Measurements from ENCODE around the gene GSG1L.

GRCh38 chr16:27822996-27823395 is 240.5 kb downstream of the GSG1L start:
- TF ChIP-seq, protein P1, sequence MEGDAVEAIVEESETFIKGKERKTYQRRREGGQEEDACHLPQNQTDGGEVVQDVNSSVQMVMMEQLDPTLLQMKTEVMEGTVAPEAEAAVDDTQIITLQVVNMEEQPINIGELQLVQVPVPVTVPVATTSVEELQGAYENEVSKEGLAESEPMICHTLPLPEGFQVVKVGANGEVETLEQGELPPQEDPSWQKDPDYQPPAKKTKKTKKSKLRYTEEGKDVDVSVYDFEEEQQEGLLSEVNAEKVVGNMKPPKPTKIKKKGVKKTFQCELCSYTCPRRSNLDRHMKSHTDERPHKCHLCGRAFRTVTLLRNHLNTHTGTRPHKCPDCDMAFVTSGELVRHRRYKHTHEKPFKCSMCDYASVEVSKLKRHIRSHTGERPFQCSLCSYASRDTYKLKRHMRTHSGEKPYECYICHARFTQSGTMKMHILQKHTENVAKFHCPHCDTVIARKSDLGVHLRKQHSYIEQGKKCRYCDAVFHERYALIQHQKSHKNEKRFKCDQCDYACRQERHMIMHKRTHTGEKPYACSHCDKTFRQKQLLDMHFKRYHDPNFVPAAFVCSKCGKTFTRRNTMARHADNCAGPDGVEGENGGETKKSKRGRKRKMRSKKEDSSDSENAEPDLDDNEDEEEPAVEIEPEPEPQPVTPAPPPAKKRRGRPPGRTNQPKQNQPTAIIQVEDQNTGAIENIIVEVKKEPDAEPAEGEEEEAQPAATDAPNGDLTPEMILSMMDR (IDR thresholded peaks at IDR 0.05) = no peak
- no peak for TF ChIP-seq POLR2A (IDR thresholded peaks at IDR 0.05)
